DND-41 (cell line): ENCODE data around the gene EGF.

Source experiments
- EZH2 ChIP-seq: IDR thresholded peaks from 3 replicates; pipeline ENCODE4 v1.6.1; 2012; ENCODE audit warnings: borderline replicate concordance, low read depth, mild to moderate bottlenecking, moderate library complexity, low read length, inconsistent platforms; ENCODE audit not compliant: severe bottlenecking
- TF ChIP-seq, protein P1 (sequence below): IDR thresholded peaks from 2 replicates; pipeline ENCODE4 v1.5.1; 2012; ENCODE audit warnings: borderline replicate concordance, low read length, moderate library complexity, mild to moderate bottlenecking; ENCODE audit not compliant: poor library complexity, severe bottlenecking; ENCODE audit errors: extremely low read depth

GRCh38 chr4:109908731-109909130 lies 4.0 kb upstream of the EGF start:
- TF ChIP-seq, protein P1, sequence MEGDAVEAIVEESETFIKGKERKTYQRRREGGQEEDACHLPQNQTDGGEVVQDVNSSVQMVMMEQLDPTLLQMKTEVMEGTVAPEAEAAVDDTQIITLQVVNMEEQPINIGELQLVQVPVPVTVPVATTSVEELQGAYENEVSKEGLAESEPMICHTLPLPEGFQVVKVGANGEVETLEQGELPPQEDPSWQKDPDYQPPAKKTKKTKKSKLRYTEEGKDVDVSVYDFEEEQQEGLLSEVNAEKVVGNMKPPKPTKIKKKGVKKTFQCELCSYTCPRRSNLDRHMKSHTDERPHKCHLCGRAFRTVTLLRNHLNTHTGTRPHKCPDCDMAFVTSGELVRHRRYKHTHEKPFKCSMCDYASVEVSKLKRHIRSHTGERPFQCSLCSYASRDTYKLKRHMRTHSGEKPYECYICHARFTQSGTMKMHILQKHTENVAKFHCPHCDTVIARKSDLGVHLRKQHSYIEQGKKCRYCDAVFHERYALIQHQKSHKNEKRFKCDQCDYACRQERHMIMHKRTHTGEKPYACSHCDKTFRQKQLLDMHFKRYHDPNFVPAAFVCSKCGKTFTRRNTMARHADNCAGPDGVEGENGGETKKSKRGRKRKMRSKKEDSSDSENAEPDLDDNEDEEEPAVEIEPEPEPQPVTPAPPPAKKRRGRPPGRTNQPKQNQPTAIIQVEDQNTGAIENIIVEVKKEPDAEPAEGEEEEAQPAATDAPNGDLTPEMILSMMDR: no peak
- no peak for TF ChIP-seq EZH2
